Naive B cell (primary cell): Measurements from ENCODE around the gene FMNL1. TPM values are rescaled to one million over a fixed set of nuclear protein-coding genes. Genes with fewer than 3 reads are reported as not detected.

Source experiments
- ATAC-seq, 2 donors: fragments of 150-1000 bp; cut with Tn5 transposase; 2 replicates each; pipeline ENCODE4 v1.10.0; 2021; ENCODE audit warnings: low read depth in 2 of 2, mild to moderate bottlenecking in 2 of 2, moderate library complexity in 2 of 2
- DNase-seq: peaks from one replicate; pipeline ENCODE4 v3.0.0; 2022
- H3K27ac Mint-ChIP-seq, 6 donors: one replicate each; pipeline ENCODE4 v1.8.0; 2020 to 2022; ENCODE audit warnings: mild to moderate bottlenecking in 6 of 6, mixed read lengths in 6 of 6, moderate library complexity in 5 of 6, inconsistent platforms in 2 of 6
- H3K27me3 Mint-ChIP-seq, 3 donors: one replicate each; pipeline ENCODE4 v1.8.0; 2021 to 2022; ENCODE audit warnings: mixed read lengths in 3 of 3, mild to moderate bottlenecking in 1 of 3
- H3K36me3 Mint-ChIP-seq, 2 donors: one replicate each; pipeline ENCODE4 v1.8.0; 2020 to 2022; ENCODE audit warnings: mixed read lengths in 2 of 2, inconsistent platforms in 1 of 2, mild to moderate bottlenecking in 1 of 2
- H3K4me1 Mint-ChIP-seq, 3 donors: one replicate each; pipeline ENCODE4 v1.8.0; 2020 to 2022; ENCODE audit warnings: mixed read lengths in 3 of 3, inconsistent platforms in 1 of 3, mild to moderate bottlenecking in 1 of 3, moderate library complexity in 1 of 3
- H3K4me3 Mint-ChIP-seq, 8 donors: one replicate each; pipeline ENCODE4 v1.8.0; 2020 to 2022; ENCODE audit warnings: mild to moderate bottlenecking in 8 of 8, mixed read lengths in 8 of 8, moderate library complexity in 8 of 8, inconsistent platforms in 2 of 8
- H3K9me3 Mint-ChIP-seq, 7 donors: one replicate each; pipeline ENCODE4 v1.8.0; 2020 to 2022; ENCODE audit warnings: mixed read lengths in 7 of 7, mild to moderate bottlenecking in 5 of 7, inconsistent platforms in 2 of 7, moderate library complexity in 1 of 7
- polyA plus RNA-seq, 6 donors: library from polyadenylated mRNA; unstranded; fragments of 300-500 nt; fragmentation: Illumina TruSeq; gene quantifications; one replicate each; pipeline ENCODE4 v1.2.3, GENCODE V29; 2021; ENCODE audit warnings: low read depth in 6 of 6

Gene FMNL1
- polyA plus RNA-seq, 6 donors from 2014 or later, result 16.9 to 47.0 (median 22.3) TPM

DNA sequence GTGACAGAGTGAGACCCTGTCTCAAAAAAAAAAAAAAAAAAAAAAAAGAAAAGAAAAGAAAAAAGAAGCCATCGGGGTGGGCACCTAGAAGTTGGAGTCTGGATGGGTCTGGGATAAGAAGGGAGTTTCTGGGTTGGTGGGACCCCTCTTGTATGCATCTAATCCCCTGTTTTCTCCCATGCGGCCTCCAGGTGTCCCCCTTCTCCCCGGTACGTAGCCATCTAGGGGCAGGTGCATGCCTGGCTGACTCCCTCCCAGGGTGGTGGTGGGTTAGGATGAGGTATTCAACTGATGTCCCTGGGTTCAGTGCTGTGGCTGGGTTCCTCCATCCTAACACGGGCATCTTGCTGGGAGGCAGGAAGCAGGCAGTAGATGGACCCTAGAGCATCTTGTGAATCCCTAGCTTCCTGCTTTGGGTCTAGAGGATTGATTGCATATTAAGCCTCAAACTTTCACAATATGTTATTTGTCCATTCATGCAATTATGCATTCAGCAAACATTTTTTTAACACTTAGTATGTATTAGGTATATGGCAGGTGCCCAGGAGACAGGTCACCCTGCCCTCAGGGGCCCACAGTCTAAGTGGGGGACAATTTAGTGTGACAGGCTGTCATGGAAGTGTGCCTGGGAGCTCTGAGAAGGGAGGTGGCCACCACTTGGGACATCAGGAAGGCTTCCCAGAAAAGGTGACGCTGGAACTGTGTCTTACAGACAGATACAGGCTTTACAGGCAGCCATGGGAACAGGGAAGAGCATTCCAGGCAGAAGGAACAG is 13.1 kb downstream of the FMNL1 start:
- peak overlapping the region; percentile 56 to 100 (median 91) for H3K27ac Mint-ChIP-seq
- H3K27me3 Mint-ChIP-seq, result no peaks in the 10 kb centered on the region
- peaks cover 42 to 58% (median 55%) of the 10 kb centered on the region in 3 donors for H3K4me1 Mint-ChIP-seq
- peak; percentile 50 for DNase-seq
- peak; percentile 75 to 79 for ATAC-seq
- no peaks in the 10 kb centered on the region for H3K9me3 Mint-ChIP-seq
- H3K36me3 Mint-ChIP-seq, result peaks cover 15 to 33% of the 10 kb centered on the region in 2 donors
- H3K4me3 Mint-ChIP-seq, result no peak overlapping the region

DNA sequence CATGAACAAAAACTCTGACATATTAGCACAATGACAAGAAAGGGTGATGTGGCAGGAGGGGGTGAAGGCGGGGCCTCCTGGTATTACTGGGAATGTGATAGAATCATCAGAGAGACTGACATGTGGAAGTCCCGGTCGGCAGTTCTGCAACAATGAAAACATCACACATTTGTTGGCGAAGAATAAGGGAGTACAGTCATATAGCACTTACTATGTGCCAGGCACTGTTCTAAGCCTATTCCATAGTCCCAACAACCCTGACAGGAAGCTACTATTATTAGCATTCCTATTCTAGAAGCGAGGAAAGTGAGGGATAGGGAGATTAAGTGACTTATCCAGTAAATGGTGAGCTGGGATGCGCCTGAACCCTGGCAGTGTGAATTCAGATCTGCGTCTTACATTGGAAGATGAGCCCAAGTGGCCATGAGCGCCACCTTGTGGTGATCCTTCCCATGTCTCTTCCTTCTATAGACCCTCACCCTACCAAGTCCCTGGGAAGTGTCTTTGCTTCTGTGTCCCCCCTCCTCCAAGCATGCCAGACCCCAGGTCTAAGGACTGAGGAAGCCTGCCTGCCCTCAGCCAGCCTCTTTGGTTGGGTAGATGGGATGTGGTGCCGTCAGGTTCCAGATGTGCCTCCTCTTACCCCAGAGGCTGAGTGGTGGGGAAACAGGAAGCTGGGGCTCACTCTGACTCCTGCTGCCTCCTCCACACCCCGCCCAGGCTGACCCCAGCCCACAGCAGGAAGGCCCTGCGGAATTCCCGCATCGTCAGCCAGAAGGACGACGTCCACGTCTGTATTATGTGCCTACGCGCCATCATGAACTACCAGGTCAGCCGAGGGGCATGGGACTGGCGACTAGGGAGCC is 14.0 kb downstream of the FMNL1 start:
- ATAC-seq (peak; percentile 63 to 72), DNase-seq (peak; percentile 69)
- H3K9me3 Mint-ChIP-seq, result no peaks in the 10 kb centered on the region
- peaks cover 15 to 33% of the 10 kb centered on the region in 2 donors for H3K36me3 Mint-ChIP-seq
- H3K27me3 Mint-ChIP-seq, result no peaks in the 10 kb centered on the region
- H3K4me1 Mint-ChIP-seq, result peaks cover 41 to 50% (median 48%) of the 10 kb centered on the region in 3 donors
- H3K27ac Mint-ChIP-seq, result peak overlapping the region in 5 of 6 donors; percentile 88 to 100 (median 92)
- no peak overlapping the region for H3K4me3 Mint-ChIP-seq

DNA sequence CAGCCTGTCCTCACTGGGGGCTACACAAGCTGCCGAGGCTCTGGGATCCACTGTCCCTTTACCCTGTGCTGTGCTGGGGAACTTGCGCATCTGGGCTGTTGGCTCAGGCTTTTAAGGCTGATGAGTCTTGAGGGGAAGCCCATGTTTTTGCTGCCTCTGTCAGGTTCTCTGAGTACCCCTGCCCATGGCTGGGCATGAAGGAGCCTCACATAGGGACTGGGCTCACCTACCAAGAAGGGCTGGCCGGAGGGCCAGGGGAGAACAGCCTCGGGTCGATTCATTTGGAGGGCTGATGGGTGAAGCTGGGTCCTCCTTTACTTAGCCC is 14.6 kb downstream of the FMNL1 start:
- DNase-seq, result no peak
- Mint-ChIP-seq H3K4me1 (peaks cover 41 to 46% (median 45%) of the 10 kb centered on the region in 3 donors), H3K27me3 (no peaks in the 10 kb centered on the region), H3K36me3 (peaks cover 15 to 33% of the 10 kb centered on the region in 2 donors), H3K9me3 (no peaks in the 10 kb centered on the region), H3K27ac (peak overlapping the region in 1 of 6 donors; percentile 15), H3K4me3 (no peak overlapping the region)
- no peak for ATAC-seq

DNA sequence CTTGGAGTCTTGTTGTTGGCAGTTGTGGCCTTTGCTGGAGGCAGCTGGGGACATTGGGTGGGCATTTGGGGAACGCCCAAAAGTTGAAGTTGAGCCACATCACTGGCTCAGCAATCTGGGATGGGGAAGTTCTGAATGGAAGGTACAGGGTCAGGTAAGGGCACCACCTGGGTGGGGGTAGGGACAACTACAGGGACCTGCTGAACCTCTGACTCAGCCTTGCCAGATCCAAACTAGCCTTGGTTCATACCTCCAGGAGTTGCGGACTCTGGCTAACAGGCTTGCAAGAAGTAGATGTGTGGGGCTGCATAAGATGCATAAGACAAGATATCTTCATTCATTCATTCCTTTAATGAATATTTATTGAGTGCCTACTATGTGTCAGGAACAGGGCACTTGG is 16.0 kb downstream of the FMNL1 start:
- H3K27ac Mint-ChIP-seq, result peak overlapping the region in 4 of 6 donors; percentile 28 to 89 (median 56)
- peaks cover 35 to 37% (median 35%) of the 10 kb centered on the region in 3 donors for H3K4me1 Mint-ChIP-seq
- H3K36me3 Mint-ChIP-seq, result peaks cover 15 to 37% of the 10 kb centered on the region in 2 donors

DNA sequence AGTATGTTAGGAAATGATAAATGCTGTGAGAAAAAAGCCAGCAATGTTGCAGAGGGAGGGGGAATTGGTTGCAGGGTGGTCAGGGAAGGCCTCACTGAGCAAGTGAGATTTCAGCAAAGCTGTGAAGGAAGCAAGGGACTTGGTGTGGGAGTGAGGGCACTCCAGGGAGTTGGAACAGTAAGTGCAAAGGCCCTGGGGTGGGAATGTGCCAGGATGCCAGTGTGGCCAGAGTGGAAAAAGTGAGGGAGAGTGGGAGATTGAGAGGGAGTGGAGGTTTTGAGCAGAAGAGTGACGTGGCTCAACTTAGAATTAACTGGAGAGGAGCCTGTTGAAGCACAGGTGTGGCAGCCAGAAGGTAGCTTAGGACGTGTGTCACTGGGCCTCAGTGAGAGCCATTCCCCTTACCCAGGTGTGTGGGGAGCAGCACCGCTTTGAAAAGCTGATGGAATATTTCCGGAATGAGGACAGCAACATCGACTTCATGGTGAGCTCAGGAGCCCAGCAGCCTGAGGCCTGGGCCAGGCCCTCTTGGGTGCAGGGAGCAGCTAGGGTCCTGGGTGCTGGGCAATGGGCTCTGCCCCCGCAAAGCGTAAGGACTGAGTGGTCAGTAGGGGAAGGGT is 16.6 kb downstream of the FMNL1 start:
- peak overlapping the region in 4 of 6 donors; percentile 67 to 82 (median 74) for H3K27ac Mint-ChIP-seq
- no peaks in the 10 kb centered on the region for H3K9me3 Mint-ChIP-seq
- H3K4me3 Mint-ChIP-seq, result peak overlapping the region in 2 of 8 donors; percentile 7 to 29
- no peak for DNase-seq
- peaks cover 15 to 41% of the 10 kb centered on the region in 2 donors for H3K36me3 Mint-ChIP-seq
- H3K4me1 Mint-ChIP-seq, result peaks cover 35 to 36% (median 35%) of the 10 kb centered on the region in 3 donors
- H3K27me3 Mint-ChIP-seq, result no peaks in the 10 kb centered on the region
- no peak for ATAC-seq

More for the DNA sequence above, 16.0 kb downstream of the FMNL1 start:
- H3K4me3 Mint-ChIP-seq, result no peak overlapping the region
- DNase-seq, result no peak
- H3K27me3 Mint-ChIP-seq, result no peaks in the 10 kb centered on the region
- ATAC-seq, result no peak
- no peaks in the 10 kb centered on the region for H3K9me3 Mint-ChIP-seq

- H3K27ac Mint-ChIP-seq, result peak overlapping the region in 2 of 6 donors; percentile 66 to 69
- H3K4me1 Mint-ChIP-seq, result peaks cover 10 to 24% (median 10%) of the 10 kb centered on the region in 3 donors
- ATAC-seq (no peak), DNase-seq (no peak)
- no peaks in the 10 kb centered on the region for H3K9me3 Mint-ChIP-seq
- H3K27me3 Mint-ChIP-seq, result no peaks in the 10 kb centered on the region
- H3K4me3 Mint-ChIP-seq, result no peak overlapping the region
- H3K36me3 Mint-ChIP-seq, result peaks cover 15 to 34% of the 10 kb centered on the region in 2 donors
Measured at GRCh38 chr17:45240905-45241327, 19.2 kb downstream of the FMNL1 start.

DNA sequence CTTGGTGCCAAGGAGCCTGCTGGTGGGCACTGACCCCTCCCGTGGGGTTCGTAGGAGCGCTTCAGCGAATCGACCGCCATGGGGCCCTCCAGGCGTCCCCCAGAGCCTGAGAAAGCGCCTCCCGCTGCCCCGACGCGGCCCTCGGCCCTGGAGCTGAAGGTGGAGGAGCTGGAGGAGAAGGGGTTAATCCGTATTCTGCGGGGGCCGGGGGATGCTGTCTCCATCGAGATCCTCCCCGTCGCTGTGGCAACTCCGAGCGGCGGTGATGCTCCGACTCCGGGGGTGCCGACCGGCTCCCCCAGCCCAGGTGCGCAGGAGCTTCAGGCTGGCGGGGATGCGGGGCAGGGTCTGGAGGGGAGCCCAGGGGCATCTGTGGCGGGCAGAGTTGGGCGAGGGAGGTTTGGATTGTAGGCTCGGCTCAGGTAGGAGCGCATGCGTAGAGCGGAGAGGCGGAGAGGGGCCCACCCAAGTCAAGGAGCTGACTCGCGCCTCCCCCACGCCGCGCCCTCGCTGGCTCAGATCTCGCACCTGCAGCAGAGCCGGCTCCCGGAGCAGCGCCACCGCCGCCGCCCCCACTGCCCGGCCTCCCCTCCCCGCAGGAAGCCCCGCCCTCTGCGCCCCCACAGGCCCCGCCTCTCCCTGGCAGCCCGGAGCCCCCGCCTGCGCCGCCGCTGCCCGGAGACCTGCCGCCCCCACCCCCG is 19.8 kb downstream of the FMNL1 start:
- H3K4me3 Mint-ChIP-seq, result no peak overlapping the region
- H3K27ac Mint-ChIP-seq, result peak overlapping the region in 1 of 6 donors; percentile 85
- no peak for DNase-seq
- H3K9me3 Mint-ChIP-seq, result no peaks in the 10 kb centered on the region
- ATAC-seq, result no peak
- H3K4me1 Mint-ChIP-seq, result peaks cover 12 to 24% (median 13%) of the 10 kb centered on the region in 3 donors
- no peaks in the 10 kb centered on the region for H3K27me3 Mint-ChIP-seq
- H3K36me3 Mint-ChIP-seq, result peaks cover 15 to 34% of the 10 kb centered on the region in 2 donors

- H3K9me3 Mint-ChIP-seq, result no peaks in the 10 kb centered on the region
- peaks cover 18 to 27% (median 19%) of the 10 kb centered on the region in 3 donors for H3K4me1 Mint-ChIP-seq
- no peak overlapping the region for H3K4me3 Mint-ChIP-seq
- H3K36me3 Mint-ChIP-seq, result peaks cover 15 to 32% of the 10 kb centered on the region in 2 donors
- DNase-seq (no peak), ATAC-seq (no peak)
- no peaks in the 10 kb centered on the region for H3K27me3 Mint-ChIP-seq
- peak overlapping the region in 2 of 6 donors; percentile 65 to 85 for H3K27ac Mint-ChIP-seq
Measured at GRCh38 chr17:45242029-45242414, 20.3 kb downstream of the FMNL1 start.

DNA sequence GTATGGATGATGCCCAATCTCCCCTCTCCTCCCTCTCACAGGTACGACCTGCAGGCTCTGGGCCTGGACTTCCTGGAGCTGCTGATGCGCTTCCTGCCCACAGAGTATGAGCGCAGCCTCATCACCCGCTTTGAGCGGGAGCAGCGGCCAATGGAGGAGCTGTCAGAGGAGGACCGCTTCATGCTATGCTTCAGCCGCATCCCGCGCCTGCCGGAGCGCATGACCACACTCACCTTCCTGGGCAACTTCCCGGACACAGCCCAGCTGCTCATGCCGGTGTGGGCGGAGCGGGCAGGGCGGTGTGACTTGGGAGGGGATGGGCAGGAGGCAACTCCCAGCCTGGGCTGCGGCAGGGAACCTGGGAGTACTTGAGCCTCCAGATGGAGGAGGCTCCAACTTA is 22.1 kb downstream of the FMNL1 start:
- Mint-ChIP-seq H3K36me3 (peaks cover 9 to 15% of the 10 kb centered on the region in 2 donors), H3K27me3 (no peaks in the 10 kb centered on the region), H3K27ac (peak overlapping the region in 1 of 6 donors; percentile 78), H3K9me3 (no peaks in the 10 kb centered on the region), H3K4me3 (no peak overlapping the region), H3K4me1 (peaks cover 24 to 36% (median 24%) of the 10 kb centered on the region in 3 donors)
- no peak for DNase-seq
- no peak for ATAC-seq

- Mint-ChIP-seq H3K27ac (peak overlapping the region in 5 of 6 donors; percentile 32 to 82 (median 71)), H3K4me1 (peaks cover 29 to 40% (median 30%) of the 10 kb centered on the region in 3 donors), H3K36me3 (peaks cover 0 to 8% of the 10 kb centered on the region in 2 donors), H3K4me3 (peak overlapping the region in 3 of 8 donors; percentile 39 to 47 (median 44)), H3K27me3 (no peaks in the 10 kb centered on the region), H3K9me3 (no peaks in the 10 kb centered on the region)
- DNase-seq (no peak), ATAC-seq (no peak)
Measured at GRCh38 chr17:45244725-45245656, 23.3 kb downstream of the FMNL1 start.

DNA sequence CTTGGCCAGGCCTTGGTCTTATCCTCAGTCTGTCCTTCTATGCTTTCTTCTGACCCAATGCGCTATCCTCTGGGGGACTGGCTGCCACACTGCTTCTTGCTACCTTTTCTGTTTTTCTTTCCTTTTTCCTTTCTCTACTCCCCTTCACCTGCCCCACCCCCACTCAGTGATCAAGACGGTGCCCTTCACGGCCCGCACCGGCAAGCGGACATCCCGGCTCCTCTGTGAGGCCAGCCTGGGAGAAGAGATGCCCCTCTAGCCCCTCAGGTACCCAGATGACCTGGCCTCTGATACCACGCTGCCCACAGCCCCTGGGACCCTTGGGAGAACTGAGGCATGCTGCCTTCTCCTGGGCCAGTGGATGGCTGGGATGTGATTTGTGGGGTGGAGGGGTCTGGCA is 24.7 kb downstream of the FMNL1 start:
- H3K36me3 Mint-ChIP-seq, result peaks cover 0 to 8% of the 10 kb centered on the region in 2 donors
- H3K27ac Mint-ChIP-seq, result peak overlapping the region; percentile 30 to 94 (median 88)
- no peak for ATAC-seq
- H3K27me3 Mint-ChIP-seq, result no peaks in the 10 kb centered on the region
- no peak for DNase-seq
- H3K4me1 Mint-ChIP-seq, result peaks cover 31 to 40% (median 33%) of the 10 kb centered on the region in 3 donors
- H3K4me3 Mint-ChIP-seq, result peak overlapping the region in 7 of 8 donors; percentile 42 to 93 (median 82)
- no peaks in the 10 kb centered on the region for H3K9me3 Mint-ChIP-seq
